Stimulated activated CD4-positive, alpha-beta T cell treated with anti-CD3 and anti-CD28 coated beads, Interleukin-12 subunit alpha, Interleukin-12 subunit beta, amount 100 ng/mL, for 24 hours (primary cell): ENCODE measurements around the gene HINT2.

Experiments
- DNase-seq, 2 experiments: peaks; one replicate each; pipeline ENCODE4 v3.0.0-alpha.2; 2020; ENCODE audit warnings: low read depth in 2 of 2

The HINT2 gene

DNA sequence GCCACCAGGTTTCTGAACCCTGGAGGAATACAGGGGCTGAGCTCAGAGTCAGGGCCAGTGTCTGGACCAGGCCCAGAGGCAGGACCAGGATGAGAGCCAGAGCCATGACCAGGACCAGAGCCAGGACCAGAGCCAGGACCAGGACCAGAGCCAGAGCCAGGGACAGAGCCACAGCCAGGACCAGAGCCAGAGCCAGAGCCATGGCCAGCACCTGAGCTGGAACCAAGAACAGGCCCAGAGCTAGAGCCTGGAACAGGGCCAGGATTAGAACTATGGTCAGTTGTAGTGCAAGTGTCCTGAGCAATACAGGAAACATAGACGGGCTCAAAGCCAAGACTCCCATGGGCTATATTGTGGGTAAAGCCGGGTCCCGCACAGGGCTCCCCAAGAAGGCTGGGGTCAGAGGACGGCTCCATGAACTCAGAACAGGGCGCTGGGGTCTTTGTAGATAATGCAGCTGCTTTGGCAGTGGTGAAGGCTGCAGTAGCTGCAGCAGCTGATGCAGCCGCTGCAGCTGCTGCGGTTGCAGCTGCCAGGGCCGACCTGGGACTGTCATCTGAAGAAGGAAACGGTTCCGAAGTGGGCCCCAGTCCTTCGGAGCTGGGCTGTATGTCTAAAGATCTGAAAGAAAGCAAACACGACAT is 3.3 kb downstream of the HINT2 start:
- no peak for DNase-seq

DNA sequence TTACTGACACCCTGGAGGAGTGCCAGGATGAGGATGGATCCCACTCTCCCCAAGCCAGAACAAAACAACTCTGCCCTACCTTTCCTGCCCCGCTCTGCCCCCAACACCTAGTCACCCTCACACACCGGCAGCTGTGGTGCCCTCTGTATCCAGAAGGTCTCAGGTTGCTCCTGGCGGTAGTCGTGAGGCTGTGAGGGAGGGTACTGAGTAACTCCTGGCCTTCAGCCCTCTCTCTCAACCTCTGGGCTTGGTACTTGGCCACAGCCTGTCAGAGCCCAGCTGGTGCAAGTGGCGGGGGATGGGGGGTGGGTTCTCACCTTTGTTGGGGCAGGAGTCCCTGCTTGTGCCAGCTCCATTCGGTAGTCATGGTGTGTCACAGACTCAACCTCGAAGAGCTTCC is 4.7 kb downstream of the HINT2 start:
- no peak for DNase-seq

DNA sequence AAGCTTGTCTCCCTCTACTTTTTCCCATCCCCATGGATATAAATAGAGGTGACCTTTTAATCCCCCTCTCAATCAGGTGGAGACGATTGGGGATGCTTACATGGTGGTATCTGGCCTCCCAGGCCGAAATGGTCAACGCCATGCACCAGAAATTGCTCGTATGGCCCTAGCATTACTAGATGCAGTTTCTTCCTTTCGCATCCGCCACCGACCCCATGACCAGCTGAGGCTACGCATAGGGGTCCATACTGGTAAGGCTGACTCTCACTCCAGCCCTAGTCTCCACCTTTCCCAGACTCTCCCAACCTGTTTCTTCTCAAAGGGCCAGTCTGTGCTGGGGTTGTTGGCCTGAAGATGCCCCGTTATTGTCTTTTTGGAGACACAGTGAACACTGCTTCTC is 6.4 kb downstream of the HINT2 start:
- no peak for DNase-seq

DNA sequence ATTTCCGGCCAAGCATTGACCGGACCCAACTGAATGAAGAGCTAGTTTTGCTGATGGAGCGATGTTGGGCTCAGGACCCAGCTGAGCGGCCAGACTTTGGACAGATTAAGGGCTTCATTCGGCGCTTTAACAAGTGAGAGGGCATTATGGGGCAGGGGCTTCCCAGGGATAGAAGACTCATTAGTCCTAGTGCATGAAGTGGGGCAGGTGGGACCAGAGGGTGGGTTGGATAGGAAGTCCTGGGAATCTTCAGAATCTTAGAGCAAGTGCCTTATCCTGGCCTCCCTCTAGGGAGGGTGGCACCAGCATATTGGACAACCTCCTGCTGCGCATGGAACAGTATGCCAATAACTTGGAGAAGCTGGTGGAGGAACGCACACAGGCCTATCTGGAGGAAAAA is 8.7 kb downstream of the HINT2 start:
- DNase-seq = no peak

DNA sequence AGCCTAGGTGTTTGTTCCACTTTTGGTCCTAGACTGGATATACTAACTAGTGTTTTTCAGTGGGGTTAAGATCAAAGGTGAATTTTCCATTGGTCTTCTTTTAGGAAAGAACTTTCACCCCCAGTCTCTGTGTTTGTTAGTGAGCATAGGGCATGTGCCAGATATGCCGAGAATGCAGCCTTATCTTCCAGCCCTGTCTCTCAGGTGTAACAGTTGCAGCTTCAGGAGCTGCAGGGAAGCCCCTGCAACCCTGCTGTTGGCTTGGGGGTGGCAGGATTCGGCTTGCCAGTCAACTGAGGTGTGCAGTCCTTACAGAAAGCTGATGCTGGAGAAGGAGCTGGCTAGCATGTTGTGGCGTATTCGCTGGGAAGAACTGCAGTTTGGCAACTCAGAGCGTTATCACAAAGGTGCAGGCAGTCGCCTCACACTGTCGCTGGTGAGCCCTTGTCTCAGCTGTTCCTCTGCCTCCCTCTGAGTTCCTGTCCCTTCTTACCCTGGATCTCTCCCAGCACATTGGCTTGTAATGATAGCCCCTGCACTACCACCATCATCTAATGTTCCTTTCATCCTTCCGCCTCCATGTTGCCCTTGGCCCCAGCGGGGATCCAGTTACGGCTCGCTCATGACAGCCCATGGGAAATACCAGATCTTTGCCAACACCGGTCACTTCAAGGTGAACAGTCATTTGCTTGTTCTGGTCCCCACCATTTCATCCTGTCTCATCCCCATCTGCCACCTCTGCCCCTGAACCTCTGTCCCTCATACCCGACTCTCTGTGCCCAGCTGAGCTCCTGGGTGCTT is 13.3 kb downstream of the HINT2 start:
- DNase-seq = no peak

DNA sequence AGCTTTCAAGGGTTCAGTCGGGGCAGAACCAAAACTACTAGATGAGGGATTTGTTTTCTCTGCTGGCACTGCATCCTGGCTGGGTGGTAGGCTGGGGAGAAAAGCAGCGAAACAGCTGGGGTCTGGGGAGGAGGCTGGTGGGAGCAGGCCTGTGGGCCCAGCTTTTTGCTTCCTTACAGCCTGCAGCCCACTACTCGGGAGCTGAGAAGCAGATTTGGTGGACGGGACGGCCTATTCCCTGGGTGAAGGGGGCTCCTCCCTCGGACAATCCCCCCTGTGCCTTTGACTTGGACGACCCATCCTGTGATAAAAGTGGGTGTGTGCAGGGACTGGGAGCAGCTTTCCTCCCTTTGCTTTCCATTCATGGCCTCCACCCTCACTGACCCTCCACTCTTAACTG is 14.3 kb downstream of the HINT2 start:
- DNase-seq = no peak

DNA sequence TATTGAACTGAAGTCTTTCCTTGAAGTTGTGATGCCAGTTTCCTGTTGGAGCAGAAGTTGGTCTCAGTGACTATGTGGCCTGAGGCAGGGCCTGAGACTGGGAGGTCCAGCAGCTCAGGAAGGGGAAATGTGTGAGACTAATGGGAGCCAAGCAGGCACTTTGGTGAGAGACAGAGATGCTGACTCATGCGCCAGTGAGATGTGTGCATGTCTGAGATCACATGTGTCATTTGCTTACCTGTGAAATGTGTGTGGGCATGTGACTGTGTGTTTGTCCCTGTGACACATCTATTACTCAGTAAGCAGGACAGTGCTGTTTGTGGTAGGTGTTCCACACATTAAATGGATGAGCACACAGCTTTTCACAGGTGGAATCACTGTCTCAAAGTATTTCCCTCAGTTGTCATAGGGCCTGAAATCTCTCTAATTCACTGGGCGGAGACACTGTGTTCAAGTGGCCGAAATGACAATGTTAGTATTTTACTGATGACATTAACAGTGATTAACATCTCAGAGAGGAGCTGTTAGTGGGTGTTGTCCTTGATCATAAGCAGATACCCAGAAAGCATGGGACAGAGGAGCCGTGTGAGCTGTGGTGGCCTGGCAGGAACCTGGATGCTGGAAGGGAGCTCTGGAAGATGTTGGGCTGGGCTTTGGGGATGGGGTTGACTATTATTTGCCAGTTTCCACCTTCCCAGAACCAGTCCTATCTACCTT is 16.0 kb downstream of the HINT2 start:
- peak; percentile 20 to 25 for DNase-seq

DNA sequence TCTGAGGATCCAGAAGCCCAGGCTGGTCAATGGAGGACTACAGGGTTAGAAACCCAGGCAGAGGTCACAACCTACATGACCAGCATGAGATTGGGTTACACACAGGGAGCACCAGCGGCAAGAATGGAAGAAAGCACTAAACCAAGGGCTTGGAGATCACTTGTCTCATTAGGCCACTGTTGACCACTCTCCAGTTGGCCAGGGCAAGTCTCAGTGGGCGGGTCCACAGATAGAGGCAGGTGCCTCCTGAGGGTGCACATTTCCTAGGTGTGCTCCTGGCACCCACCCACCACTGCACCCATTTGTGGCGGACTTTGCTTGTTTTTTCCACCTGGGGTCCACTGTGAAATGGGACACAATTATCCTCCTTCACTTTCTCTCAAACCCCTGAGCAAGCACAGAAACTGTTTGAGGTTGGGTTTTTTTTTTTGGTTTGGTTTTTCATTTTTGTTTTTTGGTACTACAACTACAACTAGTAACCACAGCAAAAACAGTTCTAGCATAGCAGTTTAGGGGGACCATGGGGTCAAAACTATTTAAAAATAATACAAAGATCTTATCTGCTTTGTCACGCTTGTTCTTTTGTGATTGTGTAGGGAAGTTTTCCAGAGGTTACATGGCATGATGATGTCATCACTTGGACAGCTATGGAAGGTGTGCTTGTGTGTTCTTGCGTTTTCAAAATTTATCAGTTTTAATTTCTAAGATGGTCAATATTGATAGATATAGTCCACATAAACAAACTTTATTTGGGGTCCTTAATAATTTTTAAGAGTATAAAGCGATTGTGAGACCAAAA is 17.3 kb downstream of the HINT2 start:
- DNase-seq = no peak

DNA sequence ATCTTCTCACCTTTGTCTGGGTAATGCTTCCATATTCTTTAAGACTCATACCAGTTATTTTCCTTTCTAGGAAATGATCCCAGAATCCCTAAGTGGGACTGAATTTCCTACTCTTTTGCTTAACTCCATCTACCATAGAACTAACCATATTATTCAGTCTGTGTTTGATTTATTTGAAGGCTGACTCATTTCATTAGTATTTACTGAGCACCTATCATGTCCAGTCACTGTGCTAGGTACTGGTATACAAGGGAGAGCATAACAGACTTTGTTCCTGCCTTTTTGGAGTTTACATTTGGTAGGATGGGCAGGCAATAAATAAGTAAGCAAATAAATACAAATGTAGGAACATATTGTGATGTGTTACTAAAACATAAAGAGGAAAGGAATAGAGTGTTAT is 19.1 kb downstream of the HINT2 start:
- DNase-seq = no peak

DNA sequence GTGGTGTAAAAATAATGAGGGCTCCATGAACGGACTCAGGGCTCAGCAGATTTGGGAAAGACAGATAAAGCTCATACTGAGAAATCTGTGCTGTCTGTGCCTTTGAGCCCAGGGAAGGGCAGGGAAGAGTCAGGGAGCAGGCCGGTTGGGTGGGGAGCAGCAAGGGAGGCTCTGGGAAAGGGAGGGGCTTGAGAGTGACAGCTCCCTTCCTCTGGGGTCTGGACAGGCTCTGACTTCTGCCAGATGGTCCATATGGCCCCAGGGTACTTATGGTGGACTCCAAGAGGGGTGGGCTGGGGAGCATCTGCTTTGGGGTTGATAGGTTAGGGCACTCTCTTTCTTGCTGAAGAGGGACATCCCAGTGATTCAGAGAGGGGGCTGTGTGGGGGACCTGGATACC is 21.4 kb downstream of the HINT2 start:
- DNase-seq = no peak

DNA sequence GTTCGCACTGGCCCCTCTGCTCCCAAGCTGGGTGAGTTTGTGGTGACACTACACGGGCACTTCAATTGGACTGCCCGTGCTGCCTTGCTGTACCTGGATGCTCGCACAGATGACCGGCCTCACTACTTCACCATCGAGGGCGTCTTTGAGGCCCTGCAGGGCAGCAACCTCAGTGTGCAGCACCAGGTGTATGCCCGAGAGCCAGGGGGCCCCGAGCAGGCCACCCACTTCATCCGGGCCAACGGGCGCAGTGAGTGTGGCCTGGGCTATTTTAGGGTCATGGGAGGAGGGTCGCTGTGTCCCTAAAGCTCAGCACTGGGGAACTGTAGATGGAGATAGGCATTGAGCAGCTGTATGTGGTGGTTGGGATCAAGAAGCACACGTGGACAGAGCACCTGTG is 22.0 kb downstream of the HINT2 start:
- no peak for DNase-seq

DNA sequence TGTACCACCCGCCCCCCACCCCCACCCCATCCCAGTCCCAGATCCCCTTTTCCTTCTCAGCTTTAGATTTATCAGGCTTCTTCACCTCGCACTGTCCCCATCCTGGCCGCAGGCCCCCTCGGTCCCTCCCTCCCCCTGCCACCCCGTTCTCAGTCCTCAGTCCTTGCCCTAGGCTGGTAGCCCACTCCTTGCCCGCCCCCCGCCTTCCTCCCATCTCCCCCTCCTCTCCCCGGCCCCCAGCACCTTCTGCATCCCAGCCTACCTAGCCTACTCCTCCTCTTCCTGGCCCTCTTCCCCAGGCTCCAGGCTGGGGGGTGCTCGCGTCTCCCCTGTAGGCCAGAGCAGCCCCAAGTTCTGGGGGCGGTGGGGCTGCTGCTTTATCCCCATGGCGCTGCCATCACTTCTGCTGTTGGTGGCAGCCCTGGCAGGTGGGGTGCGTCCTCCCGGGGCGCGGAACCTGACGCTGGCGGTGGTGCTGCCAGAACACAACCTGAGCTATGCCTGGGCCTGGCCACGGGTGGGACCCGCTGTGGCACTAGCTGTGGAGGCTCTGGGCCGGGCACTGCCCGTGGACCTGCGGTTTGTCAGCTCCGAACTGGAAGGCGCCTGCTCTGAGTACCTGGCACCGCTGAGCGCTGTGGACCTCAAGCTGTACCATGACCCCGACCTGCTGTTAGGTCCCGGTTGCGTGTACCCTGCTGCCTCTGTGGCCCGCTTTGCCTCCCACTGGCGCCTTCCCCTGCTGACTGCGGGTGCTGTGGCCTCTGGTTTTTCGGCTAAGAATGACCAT is 22.6 kb downstream of the HINT2 start:
- DNase-seq = no peak

DNA sequence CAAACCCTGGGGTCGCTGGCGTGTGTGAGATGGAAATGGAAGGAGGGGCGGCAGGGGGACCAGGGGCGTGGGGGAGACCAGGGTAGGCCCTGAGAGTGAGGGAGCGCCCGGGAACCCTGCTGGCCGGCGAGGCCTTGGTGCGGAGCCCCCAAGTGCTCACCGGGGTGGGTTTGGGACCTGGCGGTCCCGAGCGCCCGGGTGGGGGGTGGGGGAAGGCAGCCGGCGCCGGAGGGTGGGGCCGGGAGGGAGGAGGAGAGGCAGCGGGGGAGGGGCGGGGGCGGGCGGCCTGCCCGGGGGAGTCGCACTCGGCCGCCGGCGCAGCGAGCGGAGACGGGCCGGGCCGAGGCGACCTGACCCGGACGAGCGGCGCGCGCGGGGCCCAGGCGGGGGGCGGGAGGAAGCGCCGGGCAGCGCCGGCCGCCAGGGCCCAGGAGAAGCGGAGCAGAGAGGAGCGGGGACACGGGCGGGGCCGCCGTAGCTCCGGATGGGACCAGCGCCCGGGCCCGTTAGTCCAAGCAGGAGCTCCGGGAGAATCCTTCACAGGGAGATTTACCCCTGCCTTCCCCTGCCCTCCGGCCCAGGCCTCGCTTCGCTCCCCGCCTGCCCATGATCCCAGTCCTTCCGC is 23.4 kb downstream of the HINT2 start, which contains the start of gene NPR2:
NPR2 (plus strand) TSS at position 295 of the 625 bp plus-strand sequence. CDS start 818 bp downstream, outside the sequence.
- no peak for DNase-seq

DNA sequence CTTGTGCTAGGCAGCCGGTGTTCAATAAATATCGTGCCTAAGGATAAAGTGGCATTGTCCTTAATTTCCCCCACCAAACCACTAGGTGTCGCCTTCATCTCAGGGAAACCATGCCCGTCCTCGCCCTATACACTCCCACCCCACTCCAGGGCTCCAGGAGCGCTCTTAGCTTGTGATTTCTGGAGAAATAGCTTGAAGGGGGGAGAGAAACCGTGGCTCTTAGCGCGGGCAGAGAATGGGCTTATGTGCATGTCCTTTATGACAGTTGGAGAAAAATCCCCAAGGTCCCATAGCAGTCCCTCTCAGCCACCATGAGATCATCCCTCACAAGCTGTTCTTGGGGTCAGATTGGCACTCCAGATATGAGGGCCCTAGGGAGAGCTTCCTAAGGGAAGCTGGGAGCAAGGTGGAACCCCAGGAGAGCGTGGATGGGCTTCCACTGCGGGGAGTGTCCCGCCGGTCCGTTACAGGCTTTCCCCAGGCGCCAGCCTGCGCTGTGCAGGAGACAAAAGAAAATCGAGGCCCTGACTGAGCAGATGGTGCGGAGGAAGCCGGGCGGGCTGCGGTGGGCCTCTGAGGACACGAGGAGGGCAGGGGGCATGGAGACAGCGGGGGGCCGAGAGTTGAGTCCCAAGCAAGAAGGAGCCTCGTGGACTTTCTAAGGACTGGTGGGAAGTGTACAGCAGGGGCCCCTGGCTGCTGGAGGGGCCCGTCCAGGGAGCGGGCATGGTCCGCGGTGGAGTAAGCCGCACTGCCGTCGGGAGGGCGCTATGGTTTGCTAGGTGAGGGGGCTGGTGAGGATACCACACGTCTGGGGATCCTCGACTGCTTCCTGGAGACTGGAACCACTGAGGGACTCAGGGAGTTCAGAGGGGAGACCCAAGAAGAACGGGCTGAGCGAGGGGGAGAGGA is 24.2 kb downstream of the HINT2 start:
- peak; percentile 14 to 24 for DNase-seq

DNA sequence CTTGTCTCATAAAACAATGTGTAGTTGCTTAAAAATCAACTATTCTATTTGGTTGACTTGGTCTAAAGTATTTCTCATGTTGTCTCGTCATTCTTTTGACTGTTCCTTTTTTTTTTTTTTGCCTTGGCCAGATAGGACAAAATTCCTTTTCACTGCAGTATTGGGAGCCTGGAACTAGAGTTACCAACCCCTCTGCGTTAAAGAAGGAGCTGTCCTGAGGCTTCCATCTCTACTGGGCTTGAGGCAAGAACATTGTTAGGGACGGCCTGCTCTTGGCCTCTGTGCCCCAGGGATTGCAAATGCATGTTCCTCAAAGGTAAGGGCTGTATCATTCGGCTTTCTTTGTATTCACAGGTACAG is 24.8 kb downstream of the HINT2 start:
- DNase-seq = no peak

DNA sequence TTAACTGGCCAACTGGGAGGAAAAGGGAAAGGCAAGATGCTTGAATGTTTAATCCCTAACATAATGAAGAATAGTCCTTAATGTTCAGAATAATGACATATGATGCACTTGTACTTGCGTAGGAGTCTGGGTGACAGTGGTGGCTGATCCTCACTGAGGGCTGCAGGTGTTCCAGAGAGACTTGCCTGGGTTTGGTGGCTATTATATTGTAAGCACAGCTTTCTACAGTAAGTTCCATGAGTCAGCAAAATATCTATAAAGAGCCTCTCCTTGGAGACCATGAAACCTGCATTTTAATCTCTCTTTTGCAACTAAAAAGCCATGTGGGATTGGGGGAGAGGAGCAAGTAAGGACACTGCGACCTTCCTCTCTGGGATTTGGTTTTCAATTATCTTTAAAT is 25.3 kb downstream of the HINT2 start:
- DNase-seq = no peak

DNA sequence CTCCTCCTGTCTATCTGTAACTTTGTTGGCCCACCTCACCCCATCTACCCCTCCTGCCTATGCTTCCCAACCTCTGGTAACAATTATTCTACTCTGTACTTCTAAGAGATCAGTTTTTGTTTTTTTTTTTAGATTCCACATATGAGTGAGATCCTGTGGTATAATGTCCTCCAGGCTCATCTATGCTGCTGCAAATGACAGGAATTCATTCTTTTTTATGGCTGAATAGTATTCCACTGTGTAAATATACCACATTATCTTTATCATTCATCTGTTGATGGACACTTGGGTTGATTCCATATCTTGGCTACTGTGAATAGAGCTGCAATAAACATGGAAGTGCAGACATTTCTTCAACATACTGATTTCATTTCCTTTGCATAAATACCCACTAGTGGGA is 31.4 kb downstream of the HINT2 start:
- no peak for DNase-seq

DNA sequence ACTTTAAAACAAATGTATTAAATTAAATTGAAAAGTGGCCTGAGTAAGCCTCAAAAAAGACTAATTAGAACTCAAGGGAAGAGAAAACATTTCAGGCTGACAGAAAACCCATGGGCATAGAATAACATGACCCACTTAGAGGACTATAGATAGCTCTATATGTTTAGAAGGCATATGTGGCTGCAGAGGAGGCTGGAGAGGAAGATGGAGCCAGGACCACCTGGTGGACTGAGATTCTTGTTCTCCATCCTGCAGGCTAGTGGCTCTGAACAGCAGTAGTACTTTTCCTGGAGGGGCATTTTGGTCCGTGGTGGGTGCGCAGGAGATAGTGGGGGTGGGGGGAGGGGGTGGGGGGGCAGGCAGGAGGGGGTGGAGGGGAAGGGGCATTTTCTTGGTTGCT is 33.8 kb downstream of the HINT2 start:
- DNase-seq = no peak

DNA sequence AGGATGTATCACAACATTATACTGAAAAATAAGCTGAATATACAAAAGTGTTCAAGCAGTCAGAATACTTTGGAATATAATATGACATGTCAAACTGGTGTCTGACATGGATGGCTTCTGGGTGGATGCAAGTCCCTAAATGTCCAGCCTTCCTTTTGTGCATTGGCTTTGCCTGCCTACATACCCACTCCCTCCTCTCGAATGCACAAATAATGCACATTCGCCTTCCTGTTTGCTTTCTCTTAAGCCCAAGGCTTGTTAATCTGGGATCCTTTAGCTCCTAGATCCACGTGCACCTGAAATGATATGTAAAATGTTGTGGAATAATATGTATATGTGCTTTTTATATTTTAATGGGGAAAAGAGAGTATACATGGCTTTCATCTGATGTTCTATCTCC is 36.3 kb downstream of the HINT2 start:
- DNase-seq = no peak

DNA sequence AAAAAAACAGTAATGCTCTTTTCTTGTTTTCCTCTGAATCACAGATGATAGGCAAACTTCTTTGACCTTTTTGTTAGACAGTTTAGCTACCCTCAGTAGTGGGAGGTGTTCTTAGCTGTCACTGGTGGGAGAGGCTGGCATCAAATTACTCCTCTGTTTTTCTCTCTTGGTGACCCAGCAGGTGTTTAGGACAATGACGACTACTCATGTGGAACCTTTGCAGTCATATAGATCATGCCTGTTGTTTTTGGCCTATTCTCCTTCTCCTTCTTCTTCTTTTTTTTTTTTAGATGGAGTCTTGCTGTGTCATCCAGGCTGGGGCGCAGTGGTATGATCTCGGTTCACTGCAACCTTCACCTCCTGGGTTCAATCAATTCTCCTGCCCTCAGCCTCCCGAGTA is 38.8 kb downstream of the HINT2 start:
- DNase-seq = no peak
